Measurements from ENCODE around the gene ARHGEF12. TPM values are rescaled to one million over a fixed set of nuclear protein-coding genes. Genes with fewer than 3 reads are reported as not detected.

Gene ARHGEF12
- total and polyA plus RNA-seq, 8 donors = 13.8 to 74.7 (median 38.4) TPM

- no peak for TF ChIP-seq CTCF (IDR thresholded peaks at IDR 0.05)
- DNase-seq (no peak), FAIRE-seq (no peak), ATAC-seq (no peak)
- Histone ChIP-seq H3K27ac (no peak overlapping the region), H3K9me3 (no peaks in the 10 kb centered on the region), H3K36me3 (no peaks in the 10 kb centered on the region), H3K4me3 (no peak overlapping the region), H3K4me1 (no peaks in the 10 kb centered on the region), H3K27me3 (peaks cover 0 to 12% (median 0%) of the 10 kb centered on the region in 4 donors)
- intact Hi-C loops (cut with DNase I) = no loop called here
- 71 to 89% methylated on average over 8 of the region's 8 CpGs for WGBS, 2 donors
These were observed 162.9 kb downstream of the ARHGEF12 start for GRCh38 chr11:120499088-120499487.

- no peak for ATAC-seq
- no peaks in the 10 kb centered on the region for H3K36me3 ChIP-seq
- peaks cover 0 to 14% (median 0%) of the 10 kb centered on the region in 4 donors for H3K27me3 ChIP-seq
- no peak overlapping the region for H3K4me3 ChIP-seq
- no peak overlapping the region for H3K27ac ChIP-seq
- intact Hi-C loops (cut with DNase I) = no loop called here
- no peak for DNase-seq
- no peak for FAIRE-seq
- TF ChIP-seq CTCF (IDR thresholded peaks at IDR 0.05) = no peak
- WGBS, 2 donors = 66 to 79% methylated on average over 5 of the region's 5 CpGs
- H3K9me3 ChIP-seq = no peaks in the 10 kb centered on the region
- H3K4me1 ChIP-seq = no peaks in the 10 kb centered on the region
These were observed 163.6 kb downstream of the ARHGEF12 start for GRCh38 chr11:120499859-120500258.

GRCh38 chr11:120500414-120501071 lies 164.3 kb downstream of the ARHGEF12 start:
- intact Hi-C loops (cut with DNase I) = no loop called here
- WGBS, 2 donors = 54% methylated on average over 14 of the region's 14 CpGs
- Histone ChIP-seq H3K36me3 (no peaks in the 10 kb centered on the region), H3K4me3 (no peak overlapping the region), H3K4me1 (no peaks in the 10 kb centered on the region), H3K9me3 (no peaks in the 10 kb centered on the region), H3K27me3 (peaks cover 0 to 20% (median 0%) of the 10 kb centered on the region in 4 donors), H3K27ac (no peak overlapping the region)
- FAIRE-seq = no peak
- ATAC-seq = no peak
- DNase-seq = no peak
- no peak for TF ChIP-seq CTCF (IDR thresholded peaks at IDR 0.05)

GRCh38 chr11:120501440-120501839 lies 165.2 kb downstream of the ARHGEF12 start:
- H3K9me3 ChIP-seq = no peaks in the 10 kb centered on the region

More at GRCh38 chr11:120501440-120501839, 165.2 kb downstream of the ARHGEF12 start:
- no peak for TF ChIP-seq CTCF (IDR thresholded peaks at IDR 0.05)
- peaks cover 0 to 28% (median 0%) of the 10 kb centered on the region in 4 donors for H3K27me3 ChIP-seq
- no peak for ATAC-seq
- no peak overlapping the region for H3K4me3 ChIP-seq
- FAIRE-seq = no peak
- H3K27ac ChIP-seq = no peak overlapping the region
- DNase-seq = no peak
- 32 to 33% methylated on average over 2 of the region's 2 CpGs for WGBS, 2 donors
- no peaks in the 10 kb centered on the region for H3K36me3 ChIP-seq
- no peaks in the 10 kb centered on the region for H3K4me1 ChIP-seq
- intact Hi-C loops (cut with DNase I) = no loop called here

All from pancreas (tissue), 10 donors.